Vagina (tissue), 2 donors: Measurements from ENCODE around the gene KDM6A. TPM values are rescaled to one million over a fixed set of nuclear protein-coding genes. Genes with fewer than 3 reads are reported as not detected.
"Not testable (repeated sequence)": the region's sequence is repeated elsewhere in the genome, so short reads cannot be mapped to it uniquely, and the experiment has no call there.

Source experiments
- DNase-seq, 2 donors: peaks; one replicate each; pipeline ENCODE4 v3.0.0-alpha.2; 2017; ENCODE audit errors: extremely low spot score in 2 of 2
- H3K27ac ChIP-seq: fragments of 200-600 bp; sonication (generic); one replicate; pipeline ENCODE4 v1.5.1; 2019
- H3K27me3 ChIP-seq: fragments of 200-600 bp; sonication (generic); one replicate; pipeline ENCODE4 v1.5.1; 2019
- H3K36me3 ChIP-seq, 2 donors: fragments of 200-600 bp; sonication (generic); one replicate each; pipeline ENCODE4 v1.5.1; 2017 to 2019
- H3K4me1 ChIP-seq: fragments of 200-600 bp; sonication (generic); one replicate; pipeline ENCODE4 v1.5.1; 2019
- H3K4me3 ChIP-seq, 2 donors: fragments of 200-600 bp; sonication (generic); 1 replicate in 1 of 2; 2 replicates in 1 of 2; pipeline ENCODE4 v1.5.1; 2016 to 2019
- H3K9me3 ChIP-seq: fragments of 200-600 bp; sonication (generic); one replicate; pipeline ENCODE4 v1.5.1; 2019
- CTCF ChIP-seq, 3 experiments: fragments of 450-650 bp in 2 of 3; fragments of 200-600 bp in 1 of 3; sonication (generic) in 1 of 3; IDR thresholded peaks; one replicate each; pipeline ENCODE4 v1.5.1; 2017 to 2019; ENCODE audit warnings: antibody characterized with exemption in 3 of 3, mild to moderate bottlenecking in 2 of 3, moderate library complexity in 2 of 3
- POLR2A ChIP-seq, 2 donors: fragments of 450-650 bp; IDR thresholded peaks; one replicate each; pipeline ENCODE4 v1.6.1; 2017; ENCODE audit warnings: antibody characterized with exemption in 2 of 2, mild to moderate bottlenecking in 2 of 2, moderate library complexity in 2 of 2
- POLR2AphosphoS5 ChIP-seq, 2 donors: sonication (generic); formaldehyde crosslinking; IDR thresholded peaks; one replicate each; pipeline ENCODE4 v1.9.0; 2017; ENCODE audit warnings: antibody characterized with exemption in 2 of 2, mild to moderate bottlenecking in 2 of 2, low read depth in 1 of 2; ENCODE audit not compliant: insufficient read depth in 1 of 2
- intact Hi-C: fragments of 100-400 bp; cut with DNase I; formaldehyde crosslinking; loops from one replicate; pipeline ENCODE4 v1.15.1; 2023
- total RNA-seq: library from RNA; depleted of rRNA; stranded (reverse); fragments of >200 nt; gene quantifications from one replicate; pipeline ENCODE4 v1.2.3, GENCODE V29; 2016

The KDM6A gene
- total RNA-seq, 1 donor from 2014 or later = 44.2 TPM

- TF ChIP-seq POLR2A (IDR thresholded peaks at IDR 0.05) (no peak), POLR2AphosphoS5 (IDR thresholded peaks at IDR 0.05; ENCODE audit: insufficient read depth in 1 of 2, low read depth in 1 of 2) (no peak), CTCF (IDR thresholded peaks at IDR 0.05) (no peak)
- no peaks in the 10 kb centered on the region for H3K27me3 ChIP-seq
- no peaks in the 10 kb centered on the region for H3K36me3 ChIP-seq
- no peaks in the 10 kb centered on the region for H3K9me3 ChIP-seq
- no peak overlapping the region for H3K27ac ChIP-seq
- DNase-seq = no peak
- intact Hi-C loops = no loop called here
- peaks cover 51% of the 10 kb centered on the region for H3K4me1 ChIP-seq
- H3K4me3 ChIP-seq = no peak overlapping the region
Observed at GRCh38 chrX:44904542-44905115, 31.6 kb downstream of the KDM6A start.

- H3K27me3 ChIP-seq = no peaks in the 10 kb centered on the region
- no peak overlapping the region for H3K27ac ChIP-seq
- intact Hi-C loops = no loop called here
- no peaks in the 10 kb centered on the region for H3K36me3 ChIP-seq
- no peak overlapping the region for H3K4me3 ChIP-seq
- H3K4me1 ChIP-seq = peaks cover 46% of the 10 kb centered on the region
- no peaks in the 10 kb centered on the region for H3K9me3 ChIP-seq
- no peak for TF ChIP-seq CTCF (IDR thresholded peaks at IDR 0.05)
- no peak for TF ChIP-seq POLR2AphosphoS5 (IDR thresholded peaks at IDR 0.05; ENCODE audit: insufficient read depth in 1 of 2, low read depth in 1 of 2)
- TF ChIP-seq POLR2A (IDR thresholded peaks at IDR 0.05) = no peak
- DNase-seq = no peak
Observed at GRCh38 chrX:44906041-44906440, 33.1 kb downstream of the KDM6A start.

GRCh38 chrX:44906542-44906941, 33.6 kb downstream of the KDM6A start:
- no peak overlapping the region for H3K27ac ChIP-seq
- intact Hi-C loops = no loop called here
- no peaks in the 10 kb centered on the region for H3K27me3 ChIP-seq
- no peak overlapping the region for H3K4me3 ChIP-seq
- TF ChIP-seq POLR2A (IDR thresholded peaks at IDR 0.05) (no peak), POLR2AphosphoS5 (IDR thresholded peaks at IDR 0.05; ENCODE audit: insufficient read depth in 1 of 2, low read depth in 1 of 2) (no peak), CTCF (IDR thresholded peaks at IDR 0.05) (no peak)
- DNase-seq = no peak
- H3K9me3 ChIP-seq = no peaks in the 10 kb centered on the region
- no peaks in the 10 kb centered on the region for H3K36me3 ChIP-seq
- H3K4me1 ChIP-seq = peaks cover 46% of the 10 kb centered on the region

GRCh38 chrX:44908153-44908552, 35.2 kb downstream of the KDM6A start:
- no peak overlapping the region for H3K4me3 ChIP-seq
- H3K27ac ChIP-seq = no peak overlapping the region
- H3K27me3 ChIP-seq = no peaks in the 10 kb centered on the region
- H3K9me3 ChIP-seq = no peaks in the 10 kb centered on the region
- H3K4me1 ChIP-seq = peaks cover 53% of the 10 kb centered on the region
- TF ChIP-seq POLR2A (IDR thresholded peaks at IDR 0.05) (no peak), POLR2AphosphoS5 (IDR thresholded peaks at IDR 0.05; ENCODE audit: insufficient read depth in 1 of 2, low read depth in 1 of 2) (no peak), CTCF (IDR thresholded peaks at IDR 0.05) (no peak)
- intact Hi-C loops = no loop called here
- DNase-seq = no peak
- H3K36me3 ChIP-seq = no peaks in the 10 kb centered on the region

GRCh38 chrX:44908827-44909226, 35.8 kb downstream of the KDM6A start:
- Histone ChIP-seq H3K4me3 (no peak overlapping the region), H3K4me1 (peaks cover 58% of the 10 kb centered on the region), H3K27ac (no peak overlapping the region), H3K36me3 (no peaks in the 10 kb centered on the region), H3K27me3 (no peaks in the 10 kb centered on the region), H3K9me3 (no peaks in the 10 kb centered on the region)
- DNase-seq = no peak
- TF ChIP-seq POLR2AphosphoS5 (IDR thresholded peaks at IDR 0.05; ENCODE audit: insufficient read depth in 1 of 2, low read depth in 1 of 2) (no peak), POLR2A (IDR thresholded peaks at IDR 0.05) (no peak), CTCF (IDR thresholded peaks at IDR 0.05) (no peak)
- intact Hi-C loops = no loop called here

GRCh38 chrX:44910508-44910907, 37.5 kb downstream of the KDM6A start:
- DNase-seq, intact Hi-C loops, H3K4me3 ChIP-seq, H3K27ac ChIP-seq, H3K9me3 ChIP-seq, H3K36me3 ChIP-seq, H3K27me3 ChIP-seq: not testable (repeated sequence)
- peaks cover 61% of the 10 kb centered on the region for H3K4me1 ChIP-seq

- H3K27me3 ChIP-seq, intact Hi-C loops, DNase-seq, H3K9me3 ChIP-seq, H3K27ac ChIP-seq, H3K4me3 ChIP-seq, H3K36me3 ChIP-seq: not testable (repeated sequence)
- H3K4me1 ChIP-seq = peaks cover 59% of the 10 kb centered on the region
Observed at GRCh38 chrX:44911074-44911600, 38.1 kb downstream of the KDM6A start.
